Measurements from ENCODE around the gene KLK5. TPM values are rescaled to one million over a fixed set of nuclear protein-coding genes. Genes with fewer than 3 reads are reported as not detected.

KLK5 gene
- total RNA-seq, 2 experiments from 2014 or later: not detected

- ATAC-seq (ENCODE audit: poor library complexity): no peak
- no peak for DNase-seq
- Histone ChIP-seq H3K4me1 (ENCODE audit: insufficient read depth, low read length) (no peaks in the 10 kb centered on the region), H3K4me3 (ENCODE audit: low read length) (no peak overlapping the region), H3K27me3 (ENCODE audit: control insufficient read depth in 1 of 2, insufficient read depth in 2 of 2, low read length in 2 of 2) (peaks cover 6 to 35% of the 10 kb centered on the region in 2 experiments), H3K27ac (ENCODE audit: low read depth in 1 of 2, low read length in 2 of 2) (no peak overlapping the region), H3K9me3 (ENCODE audit: control insufficient read depth in 1 of 2, insufficient read depth in 1 of 2, low read length in 2 of 2) (peaks cover 0 to 8% of the 10 kb centered on the region in 2 experiments), H3K36me3 (ENCODE audit: insufficient read depth, low read length) (no peaks in the 10 kb centered on the region)
- no peaks in the 10 kb centered on the region for H3K4me1 Mint-ChIP-seq (ENCODE audit: low read depth)
- no peak overlapping the region for H3K4me3 Mint-ChIP-seq
- no peak overlapping the region for H3K27ac Mint-ChIP-seq
- peaks cover 66% of the 10 kb centered on the region for H3K27me3 Mint-ChIP-seq
- no peaks in the 10 kb centered on the region for H3K9me3 Mint-ChIP-seq
- TF ChIP-seq CTCF (IDR thresholded peaks at IDR 0.05): no peak
- POLR2A ChIA-PET: no interaction called here
- H3K36me3 Mint-ChIP-seq (ENCODE audit: low read depth): no peaks in the 10 kb centered on the region
- CTCF ChIA-PET: no interaction called here
- intact Hi-C loops (cut with DNase I, micrococcal nuclease): no loop called here
Observed at GRCh38 chr19:50980208-50980607, 27.4 kb upstream of the KLK5 start.

GRCh38 chr19:50979758-50980157 lies 26.9 kb upstream of the KLK5 start:
- ATAC-seq (ENCODE audit: poor library complexity) (no peak), DNase-seq (no peak)
- no peaks in the 10 kb centered on the region for H3K4me1 ChIP-seq (ENCODE audit: insufficient read depth, low read length)
- POLR2A ChIA-PET: no interaction called here
- no peak for TF ChIP-seq CTCF (IDR thresholded peaks at IDR 0.05)
- no peak overlapping the region for H3K27ac ChIP-seq (ENCODE audit: low read depth in 1 of 2, low read length in 2 of 2)
- H3K9me3 ChIP-seq (ENCODE audit: control insufficient read depth in 1 of 2, insufficient read depth in 1 of 2, low read length in 2 of 2): peaks cover 0 to 8% of the 10 kb centered on the region in 2 experiments
- H3K36me3 ChIP-seq (ENCODE audit: insufficient read depth, low read length): no peaks in the 10 kb centered on the region
- no peaks in the 10 kb centered on the region for H3K36me3 Mint-ChIP-seq (ENCODE audit: low read depth)
- no peak overlapping the region for H3K4me3 Mint-ChIP-seq
- H3K4me1 Mint-ChIP-seq (ENCODE audit: low read depth): no peaks in the 10 kb centered on the region
- H3K4me3 ChIP-seq (ENCODE audit: low read length): no peak overlapping the region
- peaks cover 62% of the 10 kb centered on the region for H3K27me3 Mint-ChIP-seq
- no peaks in the 10 kb centered on the region for H3K9me3 Mint-ChIP-seq
- CTCF ChIA-PET: no interaction called here
- intact Hi-C loops (cut with DNase I, micrococcal nuclease): no loop called here
- peaks cover 6 to 35% of the 10 kb centered on the region in 2 experiments for H3K27me3 ChIP-seq (ENCODE audit: control insufficient read depth in 1 of 2, insufficient read depth in 2 of 2, low read length in 2 of 2)
- no peak overlapping the region for H3K27ac Mint-ChIP-seq

DNA sequence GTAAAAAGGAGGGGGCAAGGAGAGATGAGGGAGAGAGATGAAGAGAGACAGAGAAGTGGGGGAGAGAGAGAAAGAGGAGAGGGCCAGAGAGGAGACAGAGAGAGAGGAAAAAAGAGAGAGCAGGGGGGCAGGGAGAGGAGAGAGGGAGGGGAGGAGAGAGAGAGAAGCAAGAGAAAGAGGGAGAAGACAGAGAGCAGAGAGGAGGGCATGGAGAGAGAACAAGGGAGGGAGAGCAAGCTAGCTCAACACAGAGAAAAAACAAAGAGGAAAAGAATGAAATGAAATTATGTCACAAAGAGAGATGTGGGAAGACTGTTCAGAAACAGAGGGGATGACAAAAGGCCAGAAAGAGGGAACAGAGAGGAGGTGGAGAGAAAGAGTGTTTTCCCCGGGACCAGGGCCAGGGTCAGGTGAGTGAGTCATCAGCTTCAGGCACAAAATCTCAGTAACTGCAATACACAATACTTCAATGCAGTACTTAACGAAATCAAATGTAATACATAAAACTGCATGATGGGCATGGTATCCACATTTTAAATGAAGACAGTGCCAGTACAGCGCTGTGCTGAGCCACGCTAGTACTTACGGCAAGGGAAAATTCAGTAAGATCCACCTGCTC lies 26.0 kb upstream of the KLK5 start:
- no peaks in the 10 kb centered on the region for H3K9me3 Mint-ChIP-seq
- H3K27ac Mint-ChIP-seq: no peak overlapping the region
- H3K4me3 Mint-ChIP-seq: no peak overlapping the region
- Histone ChIP-seq H3K36me3 (ENCODE audit: insufficient read depth, low read length) (no peaks in the 10 kb centered on the region), H3K9me3 (ENCODE audit: control insufficient read depth in 1 of 2, insufficient read depth in 1 of 2, low read length in 2 of 2) (peaks cover 0 to 1% of the 10 kb centered on the region in 2 experiments), H3K4me1 (ENCODE audit: insufficient read depth, low read length) (no peaks in the 10 kb centered on the region), H3K27ac (ENCODE audit: low read depth in 1 of 2, low read length in 2 of 2) (no peak overlapping the region), H3K27me3 (ENCODE audit: control insufficient read depth in 1 of 2, insufficient read depth in 2 of 2, low read length in 2 of 2) (peaks cover 6 to 28% of the 10 kb centered on the region in 2 experiments), H3K4me3 (ENCODE audit: low read length) (no peak overlapping the region)
- H3K27me3 Mint-ChIP-seq: peaks cover 62% of the 10 kb centered on the region
- no peak for ATAC-seq (ENCODE audit: poor library complexity)
- intact Hi-C loops (cut with DNase I, micrococcal nuclease): no loop called here
- ChIA-PET CTCF (no interaction called here), POLR2A (no interaction called here)
- H3K4me1 Mint-ChIP-seq (ENCODE audit: low read depth): no peaks in the 10 kb centered on the region
- DNase-seq: no peak
- no peak for TF ChIP-seq CTCF (IDR thresholded peaks at IDR 0.05)
- no peaks in the 10 kb centered on the region for H3K36me3 Mint-ChIP-seq (ENCODE audit: low read depth)

Data from CD4-positive, alpha-beta T cell (primary cell).